ENCODE measurements around the gene KCNJ16.

GRCh38 chr17:70158591-70158990, 83.6 kb downstream of the KCNJ16 start:
- TF ChIP-seq POLR2A (IDR thresholded peaks at IDR 0.05; ENCODE audit: low read depth, low read length) (no peak), TAF1 (IDR thresholded peaks at IDR 0.05; ENCODE audit: low read depth, low read length) (no peak), POLR2AphosphoS5 (IDR thresholded peaks at IDR 0.05; ENCODE audit: low read depth, low read length) (no peak)

All from GM12891 (cell line).